ENCODE data around the gene INTS13. TPM values are rescaled to one million over a fixed set of nuclear protein-coding genes. Genes with fewer than 3 reads are reported as not detected.
"Not testable (repeated sequence)": the region's sequence is repeated elsewhere in the genome, so short reads cannot be mapped to it uniquely, and the experiment has no call there.

The INTS13 gene
- polyA plus RNA-seq, 1 donor (not counting 4 experiments of a cell fraction or from before 2014, with no cell fraction given): 38.7 TPM

DNA sequence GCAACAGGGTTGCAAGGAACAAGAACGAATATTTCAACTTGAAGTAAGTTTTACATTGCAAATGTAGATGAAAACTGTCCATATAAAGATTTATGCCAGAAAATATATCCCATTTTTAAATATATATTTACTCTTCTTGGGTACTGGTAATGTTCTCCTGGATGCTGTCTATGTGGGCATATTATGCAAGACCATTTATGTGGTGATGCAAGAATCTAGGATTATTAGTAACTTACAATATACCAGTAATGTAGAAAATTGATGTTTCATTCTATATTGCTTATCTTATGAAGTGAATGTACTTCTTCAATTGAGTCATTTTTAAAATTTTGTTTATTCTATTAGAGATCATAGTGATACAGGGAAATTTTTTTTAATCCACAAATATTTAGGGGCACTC is 25.6 kb upstream of the INTS13 start:
- Histone ChIP-seq H3K4me2 (ENCODE audit: control insufficient read depth, extremely low read depth, insufficient read depth, low read depth, low read length) (no peak overlapping the region), H3K4me3 (ENCODE audit: control insufficient read depth in 2 of 3, extremely low read depth in 1 of 3, insufficient read depth in 2 of 3, low read depth in 1 of 3, low read length in 3 of 3) (no peak overlapping the region), H3K36me3 (ENCODE audit: control insufficient read depth in 2 of 2, extremely low read depth in 1 of 2, insufficient read depth in 2 of 2, low read length in 2 of 2) (peaks cover 3 to 6% of the 10 kb centered on the region in 2 experiments), H3K4me1 (ENCODE audit: control insufficient read depth, extremely low read depth, insufficient read depth, low read length) (no peaks in the 10 kb centered on the region), H3K27ac (ENCODE audit: control insufficient read depth, insufficient read depth, low read length) (no peak overlapping the region), H3K9me3 (ENCODE audit: control insufficient read depth, low read depth, low read length) (no peaks in the 10 kb centered on the region), H3K9ac (ENCODE audit: control insufficient read depth, extremely low read depth, insufficient read depth, low read length) (no peak overlapping the region), H3K9me1 (ENCODE audit: control insufficient read depth, extremely low read depth, insufficient read depth, low read length) (no peaks in the 10 kb centered on the region), H3K79me2 (ENCODE audit: control insufficient read depth, insufficient read depth, low read length) (no peaks in the 10 kb centered on the region), H2AFZ (ENCODE audit: control insufficient read depth, low read length) (no peak overlapping the region), H3K27me3 (ENCODE audit: control insufficient read depth, extremely low read depth, insufficient read depth, low read length) (no peaks in the 10 kb centered on the region), H4K20me1 (ENCODE audit: control insufficient read depth, extremely low read depth, insufficient read depth, low read length) (no peaks in the 10 kb centered on the region)
- DNase-seq (ENCODE audit: low read depth, low spot score) (no peak), FAIRE-seq (no peak)
- TF ChIP-seq, protein P1, sequence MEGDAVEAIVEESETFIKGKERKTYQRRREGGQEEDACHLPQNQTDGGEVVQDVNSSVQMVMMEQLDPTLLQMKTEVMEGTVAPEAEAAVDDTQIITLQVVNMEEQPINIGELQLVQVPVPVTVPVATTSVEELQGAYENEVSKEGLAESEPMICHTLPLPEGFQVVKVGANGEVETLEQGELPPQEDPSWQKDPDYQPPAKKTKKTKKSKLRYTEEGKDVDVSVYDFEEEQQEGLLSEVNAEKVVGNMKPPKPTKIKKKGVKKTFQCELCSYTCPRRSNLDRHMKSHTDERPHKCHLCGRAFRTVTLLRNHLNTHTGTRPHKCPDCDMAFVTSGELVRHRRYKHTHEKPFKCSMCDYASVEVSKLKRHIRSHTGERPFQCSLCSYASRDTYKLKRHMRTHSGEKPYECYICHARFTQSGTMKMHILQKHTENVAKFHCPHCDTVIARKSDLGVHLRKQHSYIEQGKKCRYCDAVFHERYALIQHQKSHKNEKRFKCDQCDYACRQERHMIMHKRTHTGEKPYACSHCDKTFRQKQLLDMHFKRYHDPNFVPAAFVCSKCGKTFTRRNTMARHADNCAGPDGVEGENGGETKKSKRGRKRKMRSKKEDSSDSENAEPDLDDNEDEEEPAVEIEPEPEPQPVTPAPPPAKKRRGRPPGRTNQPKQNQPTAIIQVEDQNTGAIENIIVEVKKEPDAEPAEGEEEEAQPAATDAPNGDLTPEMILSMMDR (optimal IDR thresholded peaks at IDR 0.05 in 1 of 3, IDR thresholded peaks at IDR 0.05 in 1 of 3, conservative IDR thresholded peaks at IDR 0.05 in 1 of 3; ENCODE audit: extremely low read depth in 1 of 3, insufficient read depth in 2 of 3, low read length in 3 of 3): no peak
- TF ChIP-seq EZH2 (IDR thresholded peaks at IDR 0.05; ENCODE audit: low read length): no peak
- dilution Hi-C loops (cut with MboI; ENCODE audit: extremely low pct_ligation_motif_present, low sequenced_read_pairs): no loop called here

DNA sequence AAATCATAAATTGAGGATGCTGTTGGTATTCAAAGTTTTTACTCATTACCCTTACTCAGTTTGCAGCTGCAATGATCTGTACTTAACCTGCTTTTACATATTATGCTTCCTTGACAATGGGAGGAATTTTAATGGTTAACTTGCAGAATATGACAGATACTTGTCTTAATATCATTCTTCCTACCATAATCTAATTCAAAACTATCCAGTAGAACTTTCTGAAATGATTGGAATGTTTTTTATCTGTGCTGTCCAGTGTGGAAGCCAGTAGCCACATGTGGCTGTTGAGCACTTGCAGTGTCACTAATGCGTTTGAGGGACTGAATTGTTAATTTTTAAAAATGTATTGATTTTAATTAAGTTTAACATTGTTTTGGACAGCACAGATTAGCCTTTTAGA is 24.0 kb upstream of the INTS13 start:
- Histone ChIP-seq H3K27me3 (ENCODE audit: control insufficient read depth, extremely low read depth, insufficient read depth, low read length) (no peaks in the 10 kb centered on the region), H3K4me2 (ENCODE audit: control insufficient read depth, extremely low read depth, insufficient read depth, low read depth, low read length) (no peak overlapping the region), H3K4me1 (ENCODE audit: control insufficient read depth, extremely low read depth, insufficient read depth, low read length) (no peaks in the 10 kb centered on the region), H3K4me3 (ENCODE audit: control insufficient read depth in 2 of 3, extremely low read depth in 1 of 3, insufficient read depth in 2 of 3, low read depth in 1 of 3, low read length in 3 of 3) (no peak overlapping the region), H2AFZ (ENCODE audit: control insufficient read depth, low read length) (no peak overlapping the region), H3K36me3 (ENCODE audit: control insufficient read depth in 2 of 2, extremely low read depth in 1 of 2, insufficient read depth in 2 of 2, low read length in 2 of 2) (peaks cover 5 to 14% of the 10 kb centered on the region in 2 experiments), H4K20me1 (ENCODE audit: control insufficient read depth, extremely low read depth, insufficient read depth, low read length) (no peaks in the 10 kb centered on the region), H3K79me2 (ENCODE audit: control insufficient read depth, insufficient read depth, low read length) (no peaks in the 10 kb centered on the region), H3K9me1 (ENCODE audit: control insufficient read depth, extremely low read depth, insufficient read depth, low read length) (no peaks in the 10 kb centered on the region), H3K9me3 (ENCODE audit: control insufficient read depth, low read depth, low read length) (no peaks in the 10 kb centered on the region), H3K9ac (ENCODE audit: control insufficient read depth, extremely low read depth, insufficient read depth, low read length) (no peak overlapping the region), H3K27ac (ENCODE audit: control insufficient read depth, insufficient read depth, low read length) (no peak overlapping the region)
- FAIRE-seq: no peak
- DNase-seq (ENCODE audit: low read depth, low spot score): no peak
- TF ChIP-seq EZH2 (IDR thresholded peaks at IDR 0.05; ENCODE audit: low read length): no peak
- TF ChIP-seq, protein P1 (optimal IDR thresholded peaks at IDR 0.05 in 1 of 3, IDR thresholded peaks at IDR 0.05 in 1 of 3, conservative IDR thresholded peaks at IDR 0.05 in 1 of 3; ENCODE audit: extremely low read depth in 1 of 3, insufficient read depth in 2 of 3, low read length in 3 of 3): no peak
- dilution Hi-C loops (cut with MboI; ENCODE audit: extremely low pct_ligation_motif_present, low sequenced_read_pairs): no loop called here

DNA sequence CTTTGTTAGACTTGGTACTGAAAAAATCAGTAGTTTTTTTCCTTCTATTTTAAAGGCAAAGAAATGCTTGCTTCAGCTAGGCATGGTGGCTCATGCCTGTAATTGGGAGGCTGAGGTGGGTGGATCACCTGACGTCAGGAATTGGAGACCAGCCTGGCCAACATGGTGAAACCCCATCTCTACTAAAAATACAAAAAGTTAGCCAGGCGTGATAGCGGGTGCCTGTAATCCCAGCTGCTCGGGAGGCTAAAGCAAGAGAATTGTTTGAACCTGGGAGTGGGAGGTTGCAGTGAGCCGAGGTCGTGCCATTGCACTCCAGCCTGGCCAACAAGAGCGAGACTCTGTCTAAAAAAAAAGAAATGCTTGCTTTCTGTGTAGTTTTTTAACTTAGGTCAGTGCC is 23.6 kb upstream of the INTS13 start:
- DNase-seq (ENCODE audit: low read depth, low spot score); H3K9me1 ChIP-seq (ENCODE audit: control insufficient read depth, extremely low read depth, insufficient read depth, low read length); H3K27me3 ChIP-seq (ENCODE audit: control insufficient read depth, extremely low read depth, insufficient read depth, low read length); H3K4me2 ChIP-seq (ENCODE audit: control insufficient read depth, extremely low read depth, insufficient read depth, low read depth, low read length); dilution Hi-C loops (cut with MboI; ENCODE audit: extremely low pct_ligation_motif_present, low sequenced_read_pairs); H3K4me1 ChIP-seq (ENCODE audit: control insufficient read depth, extremely low read depth, insufficient read depth, low read length); FAIRE-seq; H2AFZ ChIP-seq (ENCODE audit: control insufficient read depth, low read length); H4K20me1 ChIP-seq (ENCODE audit: control insufficient read depth, extremely low read depth, insufficient read depth, low read length); H3K4me3 ChIP-seq (ENCODE audit: control insufficient read depth in 2 of 3, extremely low read depth in 1 of 3, insufficient read depth in 2 of 3, low read depth in 1 of 3, low read length in 3 of 3); H3K9me3 ChIP-seq (ENCODE audit: control insufficient read depth, low read depth, low read length); H3K27ac ChIP-seq (ENCODE audit: control insufficient read depth, insufficient read depth, low read length); H3K79me2 ChIP-seq (ENCODE audit: control insufficient read depth, insufficient read depth, low read length); H3K9ac ChIP-seq (ENCODE audit: control insufficient read depth, extremely low read depth, insufficient read depth, low read length): not testable (repeated sequence)
- H3K36me3 ChIP-seq (ENCODE audit: control insufficient read depth in 2 of 2, extremely low read depth in 1 of 2, insufficient read depth in 2 of 2, low read length in 2 of 2): peaks cover 8 to 14% of the 10 kb centered on the region in 2 experiments

Measured in keratinocyte (primary cell).